A673 (cell line): ENCODE results near the gene HSD11B1. TPM values are rescaled to one million over a fixed set of nuclear protein-coding genes. Genes with fewer than 3 reads are reported as not detected.

Experiments used
- BruUV-seq: library from RNA; stranded (reverse); fragments of 400-500 nt; replicated peaks from 2 replicates; lab custom pipeline; 2021; lab: Mats Ljungman, UMichigan
- CTCF ChIA-PET: fragments of 300-600 bp; sonication (Branson Sonifier 250); formaldehyde crosslinking; loops from one replicate; lab custom pipeline; 2022; ENCODE audit warnings: antibody characterized with exemption; lab: Charles Lee
- POLR2A ChIA-PET: fragments of 300-600 bp; sonication (Branson Sonifier 250); formaldehyde crosslinking; loops from one replicate; lab custom pipeline; 2022; ENCODE audit warnings: antibody characterized with exemption; ENCODE audit not compliant: low non-redundant PET; lab: Charles Lee
- DNase-seq: peaks from one replicate; pipeline ENCODE4 v3.0.0-alpha.2; 2015; ENCODE audit warnings: low spot score
- H3K27ac ChIP-seq: fragments of 200-600 bp; sonication (generic); 2 replicates; pipeline ENCODE4 v1.5.1; 2016; ENCODE audit warnings: mixed run types, low read depth, mild to moderate bottlenecking, mixed read lengths, antibody characterized with exemption, low read length; ENCODE audit not compliant: poor library complexity, severe bottlenecking
- H3K27me3 ChIP-seq: fragments of 200-600 bp; sonication (generic); replicated peaks from 2 replicates; pipeline ENCODE4 v1.6.1; 2017; ENCODE audit warnings: mixed run types, low read depth, mild to moderate bottlenecking, mixed read lengths, antibody characterized with exemption, low read length; ENCODE audit not compliant: insufficient read depth, poor library complexity
- H3K36me3 ChIP-seq: fragments of 200-600 bp; sonication (generic); 2 replicates; pipeline ENCODE4 v1.6.1; 2016; ENCODE audit warnings: mixed run types, mild to moderate bottlenecking, mixed read lengths, antibody characterized with exemption, low read length; ENCODE audit not compliant: insufficient read depth, poor library complexity, severe bottlenecking
- H3K4me1 ChIP-seq: fragments of 200-600 bp; sonication (generic); 2 replicates; pipeline ENCODE4 v1.6.1; 2017; ENCODE audit warnings: mixed run types, mild to moderate bottlenecking, mixed read lengths, antibody characterized with exemption, low read length; ENCODE audit not compliant: insufficient read depth, poor library complexity, severe bottlenecking
- H3K4me3 ChIP-seq: fragments of 200-600 bp; sonication (generic); 2 replicates; pipeline ENCODE4 v1.5.1; 2016; ENCODE audit warnings: low read depth, mixed run types, mild to moderate bottlenecking, mixed read lengths, low read length; ENCODE audit not compliant: poor library complexity, severe bottlenecking
- H3K9me3 ChIP-seq: fragments of 200-600 bp; sonication (generic); 2 replicates; pipeline ENCODE4 v1.6.1; 2016; ENCODE audit warnings: mixed run types, low read depth, mild to moderate bottlenecking, mixed read lengths, antibody characterized with exemption, low read length; ENCODE audit not compliant: poor library complexity, severe bottlenecking
- EZH2 ChIP-seq: fragments of 200-600 bp; sonication (generic); IDR thresholded peaks from 2 replicates; pipeline ENCODE4 v1.6.1; 2017; ENCODE audit warnings: borderline replicate concordance, low read depth, mild to moderate bottlenecking, mixed read lengths, antibody characterized with exemption, low read length; ENCODE audit not compliant: poor library complexity, severe bottlenecking
- intact Hi-C: fragments of 100-400 bp; cut with micrococcal nuclease; formaldehyde crosslinking; loops from one replicate; pipeline ENCODE4 v1.10.0; 2022; ENCODE audit not compliant: unreplicated experiment
- total RNA-seq: library from RNA; stranded (reverse); gene quantifications from 2 replicates; pipeline ENCODE4 v1.2.3, GENCODE V29; 2021
- TF ChIP-seq, protein P1 (sequence below): fragments of 300-800, 200-600 bp; sonication (generic); conservative IDR thresholded peaks from 2 replicates; pipeline ENCODE4 v1.5.1; 2017; ENCODE audit warnings: low read depth, mild to moderate bottlenecking, antibody characterized with exemption, low read length, moderate library complexity, mixed read lengths

HSD11B1 gene
- total RNA-seq, 1 experiment from 2014 or later: not detected

DNA sequence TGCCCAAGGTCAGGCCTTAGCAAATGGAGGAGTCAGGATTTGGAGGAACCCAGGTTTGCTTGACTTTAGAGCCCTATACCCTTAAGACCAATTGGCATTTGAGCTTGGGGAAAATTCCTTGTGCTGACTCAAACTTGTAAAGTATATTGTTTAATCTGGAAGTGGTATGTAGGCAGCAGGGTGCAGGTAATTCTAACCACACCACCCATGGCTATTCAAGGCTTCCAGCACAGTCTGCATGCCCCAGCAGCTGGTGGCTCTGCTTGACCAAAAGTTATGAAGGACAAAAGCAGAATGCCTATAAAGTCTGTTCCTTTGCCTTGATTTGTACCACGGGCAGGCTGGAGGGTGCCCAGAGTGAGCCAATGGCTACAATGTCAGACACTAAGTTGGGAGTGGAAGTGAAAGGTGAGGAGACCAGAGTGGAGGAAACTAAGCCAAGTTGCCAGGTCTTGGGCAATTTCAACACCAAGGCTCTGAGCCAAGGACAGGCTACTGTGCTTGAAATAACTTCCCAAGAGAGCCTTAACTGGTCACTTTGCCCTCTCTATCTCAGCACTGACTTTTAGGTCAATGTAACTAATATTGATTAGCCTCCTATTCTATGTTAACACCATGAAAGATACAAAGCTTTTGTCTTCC lies 34.1 kb upstream of the HSD11B1 start:
- intact Hi-C loops: no loop called here
- H3K4me1 ChIP-seq: peaks cover 10% of the 10 kb centered on the region
- no peaks in the 10 kb centered on the region for H3K9me3 ChIP-seq
- H3K4me3 ChIP-seq: no peak overlapping the region
- H3K36me3 ChIP-seq: no peaks in the 10 kb centered on the region
- H3K27ac ChIP-seq: no peak overlapping the region
- CTCF ChIA-PET: no interaction called here
- POLR2A ChIA-PET: no interaction called here
- TF ChIP-seq, protein P1, sequence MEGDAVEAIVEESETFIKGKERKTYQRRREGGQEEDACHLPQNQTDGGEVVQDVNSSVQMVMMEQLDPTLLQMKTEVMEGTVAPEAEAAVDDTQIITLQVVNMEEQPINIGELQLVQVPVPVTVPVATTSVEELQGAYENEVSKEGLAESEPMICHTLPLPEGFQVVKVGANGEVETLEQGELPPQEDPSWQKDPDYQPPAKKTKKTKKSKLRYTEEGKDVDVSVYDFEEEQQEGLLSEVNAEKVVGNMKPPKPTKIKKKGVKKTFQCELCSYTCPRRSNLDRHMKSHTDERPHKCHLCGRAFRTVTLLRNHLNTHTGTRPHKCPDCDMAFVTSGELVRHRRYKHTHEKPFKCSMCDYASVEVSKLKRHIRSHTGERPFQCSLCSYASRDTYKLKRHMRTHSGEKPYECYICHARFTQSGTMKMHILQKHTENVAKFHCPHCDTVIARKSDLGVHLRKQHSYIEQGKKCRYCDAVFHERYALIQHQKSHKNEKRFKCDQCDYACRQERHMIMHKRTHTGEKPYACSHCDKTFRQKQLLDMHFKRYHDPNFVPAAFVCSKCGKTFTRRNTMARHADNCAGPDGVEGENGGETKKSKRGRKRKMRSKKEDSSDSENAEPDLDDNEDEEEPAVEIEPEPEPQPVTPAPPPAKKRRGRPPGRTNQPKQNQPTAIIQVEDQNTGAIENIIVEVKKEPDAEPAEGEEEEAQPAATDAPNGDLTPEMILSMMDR: no peak
- TF ChIP-seq EZH2: no peak
- peaks cover 9% of the 10 kb centered on the region for H3K27me3 ChIP-seq
- DNase-seq: no peak
- no TSS peak for BruUV-seq

DNA sequence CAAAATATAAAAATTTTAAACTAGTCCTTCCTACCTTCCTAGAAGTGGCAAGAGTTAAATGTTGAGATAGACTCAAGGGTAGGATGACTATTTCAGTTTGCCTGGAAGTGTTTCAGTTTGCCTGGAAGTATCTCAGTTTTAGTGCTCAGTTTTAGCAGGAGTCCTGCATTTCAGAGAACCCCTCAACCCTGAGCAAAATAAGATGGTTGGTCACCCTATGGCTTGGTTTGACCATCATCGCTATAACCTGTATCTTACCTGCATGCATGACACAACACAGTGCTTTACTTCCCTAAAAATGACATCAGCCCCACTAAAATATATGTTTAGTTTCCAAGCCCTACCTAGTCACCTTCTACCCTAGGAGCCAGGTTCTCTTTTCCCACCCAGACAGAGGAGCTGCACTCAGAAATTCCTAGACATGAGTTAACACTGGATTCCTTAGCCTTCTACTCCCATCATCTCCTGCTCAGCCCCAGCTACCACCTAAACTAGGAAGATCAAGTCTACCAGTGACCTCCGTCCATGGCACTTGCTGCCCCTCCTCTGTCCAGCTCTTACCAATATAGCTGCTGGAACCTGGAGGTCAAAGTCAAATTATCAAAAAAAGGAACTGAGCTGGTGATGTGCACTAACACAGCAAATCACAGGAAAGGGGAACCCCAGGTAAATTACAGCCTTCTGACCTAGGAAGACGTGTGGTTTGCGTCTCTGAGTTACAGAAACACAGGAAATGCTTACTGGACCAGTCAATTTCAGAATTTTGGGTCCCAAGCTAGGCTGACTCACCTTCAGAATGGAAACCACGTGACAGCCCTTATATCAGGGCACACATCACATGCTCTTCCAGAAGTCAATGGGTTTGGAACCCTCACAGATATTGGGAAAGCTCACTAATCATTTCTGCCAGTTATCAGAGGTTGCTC lies 31.7 kb upstream of the HSD11B1 start:
- H3K9me3 ChIP-seq: no peaks in the 10 kb centered on the region
- ChIA-PET CTCF (no interaction called here), POLR2A (no interaction called here)
- H3K27me3 ChIP-seq: peaks cover 21% of the 10 kb centered on the region
- intact Hi-C loops: no loop called here
- H3K27ac ChIP-seq: no peak overlapping the region
- peaks cover 10% of the 10 kb centered on the region for H3K4me1 ChIP-seq
- no peaks in the 10 kb centered on the region for H3K36me3 ChIP-seq
- no peak for DNase-seq
- TF ChIP-seq, protein P1: no peak
- BruUV-seq: no TSS peak
- H3K4me3 ChIP-seq: no peak overlapping the region

DNA sequence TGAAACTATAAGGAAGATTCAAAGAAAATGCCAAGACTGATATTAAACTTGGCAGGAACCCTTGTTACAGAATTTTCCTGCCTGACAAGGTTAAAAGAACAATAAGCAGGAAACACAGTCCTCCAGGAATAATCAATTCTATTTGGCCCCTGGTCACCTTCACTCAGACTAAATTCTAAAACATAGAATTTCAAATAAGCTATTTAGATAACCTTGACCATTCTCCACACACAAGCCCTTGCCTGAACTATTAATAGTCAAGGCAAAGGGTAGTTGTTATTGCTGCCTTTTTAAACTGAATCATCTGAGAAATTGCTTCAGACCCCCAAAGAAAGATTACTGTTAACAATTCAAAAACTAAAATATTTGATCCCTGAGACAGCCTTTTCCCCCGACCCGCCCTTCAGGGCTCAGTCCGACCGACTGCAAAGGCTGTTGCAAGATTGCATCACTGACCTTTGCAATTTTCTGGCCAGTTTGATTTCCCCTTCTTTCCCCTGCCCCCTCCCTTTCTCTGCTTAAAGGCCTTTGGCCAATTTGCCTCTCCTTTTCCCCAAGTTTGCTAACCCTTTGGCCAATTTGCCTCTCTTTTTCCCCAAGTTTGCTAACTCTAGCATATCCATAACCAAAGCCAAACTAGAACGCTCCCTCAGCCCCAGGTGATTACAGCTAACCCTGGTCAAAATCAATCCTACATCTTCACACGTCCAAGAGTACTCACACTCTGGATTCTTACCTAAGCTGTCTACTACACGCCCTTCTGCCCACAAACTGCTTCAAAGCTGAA lies 30.8 kb upstream of the HSD11B1 start:
- CTCF ChIA-PET: no interaction called here
- BruUV-seq: no TSS peak
- Histone ChIP-seq H3K4me1 (peaks cover 10% of the 10 kb centered on the region), H3K27me3 (peaks cover 21% of the 10 kb centered on the region), H3K9me3 (no peaks in the 10 kb centered on the region), H3K4me3 (no peak overlapping the region), H3K36me3 (no peaks in the 10 kb centered on the region), H3K27ac (no peak overlapping the region)
- DNase-seq: no peak
- intact Hi-C loops: no loop called here
- POLR2A ChIA-PET: no interaction called here
- no peak for TF ChIP-seq EZH2
- TF ChIP-seq, protein P1: no peak
